ENCODE measurements around the gene CEACAM20. TPM values are rescaled to one million over a fixed set of nuclear protein-coding genes. Genes with fewer than 3 reads are reported as not detected.

The CEACAM20 gene
- total RNA-seq: not detected

GRCh38 chr19:44529536-44529935 is at the start of gene CEACAM20:
Gene CEACAM20 (minus strand): TSS chr19:44529675. CDS start chr19:44529509, 166 bp downstream.
- H3K9me3 ChIP-seq: no peaks in the 10 kb centered on the region
- H3K27me3 ChIP-seq: no peaks in the 10 kb centered on the region
- no peak for DNase-seq (ENCODE audit: low spot score)
- H3K4me1 ChIP-seq: no peaks in the 10 kb centered on the region
- no peaks in the 10 kb centered on the region for H3K36me3 ChIP-seq
- H3K4me3 ChIP-seq: no peak within 1 kb of the TSS
- no peak for TF ChIP-seq CTCF (IDR thresholded peaks at IDR 0.05)
- H3K27ac ChIP-seq: no peak within 1 kb of the TSS

DNA sequence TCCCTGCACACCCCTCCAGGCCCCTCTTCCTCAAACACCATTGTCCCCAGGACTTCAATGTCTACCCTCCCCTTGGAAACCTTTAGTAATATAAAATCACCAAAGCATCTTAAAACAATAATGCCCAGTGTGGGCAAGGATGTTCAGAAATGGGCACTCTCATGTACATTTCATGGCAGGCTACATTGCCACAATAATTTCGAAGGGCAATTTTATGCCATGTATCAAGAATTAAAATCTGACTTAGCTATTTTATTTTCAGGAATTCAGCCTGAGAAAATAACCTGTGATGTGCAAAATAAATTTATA is 48.0 kb upstream of the CEACAM20 start:
- Histone ChIP-seq H3K27ac (no peak overlapping the region), H3K4me3 (no peak overlapping the region), H3K9me3 (no peaks in the 10 kb centered on the region), H3K27me3 (no peaks in the 10 kb centered on the region), H3K4me1 (no peaks in the 10 kb centered on the region), H3K36me3 (no peaks in the 10 kb centered on the region)
- peak; percentile 7 for DNase-seq (ENCODE audit: low spot score)
- no peak for TF ChIP-seq CTCF (IDR thresholded peaks at IDR 0.05)

DNA sequence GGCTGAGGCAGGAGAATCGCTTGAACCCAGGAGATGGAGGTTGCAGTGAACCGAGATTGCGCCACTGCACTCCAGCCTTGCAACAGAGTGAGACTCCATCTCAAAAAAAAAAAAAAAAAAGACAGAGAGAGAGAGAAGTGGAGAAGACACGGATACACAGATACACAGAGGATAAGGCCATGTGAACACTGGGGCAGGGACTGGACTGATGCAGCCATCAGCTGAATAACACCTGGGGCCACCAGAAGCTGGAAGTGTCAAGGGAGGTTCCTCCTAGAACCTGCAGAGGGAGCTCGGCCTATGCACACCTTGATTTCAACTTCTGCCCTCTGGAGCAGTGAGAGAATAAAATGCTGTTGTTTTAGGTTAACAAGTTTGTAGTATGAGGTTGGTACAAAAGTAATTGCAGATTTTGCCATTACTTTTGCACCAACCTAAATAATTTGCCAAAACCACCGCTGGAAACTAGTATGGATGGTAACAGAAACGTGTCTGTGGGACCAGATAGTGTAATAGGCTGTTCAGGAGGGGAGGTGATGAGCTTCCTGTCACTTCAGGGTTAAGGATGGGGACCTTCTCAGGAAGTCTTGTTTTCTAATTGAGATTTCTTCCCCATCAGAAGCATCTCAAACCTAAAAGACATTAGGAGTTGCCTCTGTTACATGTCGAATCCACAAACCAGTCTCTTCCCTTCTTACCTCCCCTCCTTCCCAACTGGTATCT is 47.5 kb upstream of the CEACAM20 start:
- Histone ChIP-seq H3K4me1 (no peaks in the 10 kb centered on the region), H3K27ac (no peak overlapping the region), H3K4me3 (no peak overlapping the region), H3K36me3 (no peaks in the 10 kb centered on the region), H3K9me3 (no peaks in the 10 kb centered on the region), H3K27me3 (no peaks in the 10 kb centered on the region)
- TF ChIP-seq CTCF (IDR thresholded peaks at IDR 0.05): peak; percentile 49 to 66
- peak; percentile 57 for DNase-seq (ENCODE audit: low spot score)

DNA sequence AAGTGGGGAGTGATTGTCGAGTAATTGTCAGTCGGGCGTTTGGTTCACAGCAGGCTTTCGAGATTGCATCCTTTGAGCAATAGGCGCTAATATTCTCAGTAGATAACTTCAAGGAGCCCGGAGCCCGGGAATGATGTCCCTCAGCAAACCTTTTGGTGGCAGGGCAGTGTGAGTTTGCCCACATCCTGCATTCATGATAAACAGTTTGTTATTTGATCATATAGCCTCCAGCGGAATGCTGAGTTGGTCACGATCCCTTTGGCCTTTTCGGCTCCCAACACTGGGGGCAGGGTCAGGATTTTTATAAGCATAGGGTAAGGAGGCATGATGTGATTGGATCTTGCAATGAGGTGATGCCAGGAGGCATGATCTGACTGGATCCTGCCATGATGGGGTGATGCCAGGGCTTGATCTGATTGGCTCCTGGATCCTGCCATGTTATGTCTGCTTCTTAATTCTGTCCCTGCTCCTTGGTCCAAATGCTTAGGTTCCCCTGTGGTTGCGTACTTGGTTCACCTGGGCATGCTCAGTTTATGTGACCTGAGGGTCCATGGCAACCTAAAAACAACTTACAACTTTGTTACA is 45.7 kb upstream of the CEACAM20 start:
- H3K36me3 ChIP-seq: no peaks in the 10 kb centered on the region
- H3K27me3 ChIP-seq: no peaks in the 10 kb centered on the region
- no peak for TF ChIP-seq CTCF (IDR thresholded peaks at IDR 0.05)
- H3K4me1 ChIP-seq: no peaks in the 10 kb centered on the region
- H3K27ac ChIP-seq: no peak overlapping the region
- peak; percentile 9 for DNase-seq (ENCODE audit: low spot score)
- no peak overlapping the region for H3K4me3 ChIP-seq
- H3K9me3 ChIP-seq: no peaks in the 10 kb centered on the region

DNA sequence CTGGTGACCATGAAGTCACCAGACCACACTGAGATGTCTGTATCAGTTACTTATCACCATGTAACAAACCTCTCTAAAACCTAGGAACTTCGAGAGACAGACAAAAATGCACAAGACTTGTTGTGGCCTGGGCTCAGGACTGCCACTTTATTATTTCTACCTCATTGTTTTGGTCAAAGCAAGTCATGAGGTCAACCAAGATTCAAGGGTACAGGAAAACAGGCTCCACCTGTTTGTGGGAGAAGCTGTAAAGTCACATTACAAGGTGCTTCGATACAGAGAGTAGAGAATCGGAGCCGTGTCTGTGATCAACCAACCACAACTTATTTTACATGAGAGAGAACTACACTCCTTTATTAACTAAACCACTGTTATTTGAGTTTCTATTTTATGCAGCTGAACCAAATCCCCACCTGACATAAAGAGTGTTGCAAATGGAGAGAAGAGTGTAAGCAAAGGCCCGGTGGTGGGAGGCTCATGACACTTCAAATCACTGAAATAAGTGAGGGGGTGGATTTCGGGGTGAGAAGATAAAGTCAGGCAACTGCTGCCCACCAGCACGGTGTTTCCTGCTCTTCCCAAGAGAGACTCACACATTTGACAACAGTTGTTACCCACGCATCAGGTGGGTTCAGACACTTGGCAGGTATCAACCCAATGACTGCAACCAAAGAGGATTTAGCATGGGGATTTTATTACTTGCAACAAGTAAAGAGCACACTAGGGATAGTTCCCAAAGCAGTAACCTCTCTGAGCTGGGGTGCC is 44.9 kb upstream of the CEACAM20 start:
- no peak overlapping the region for H3K4me3 ChIP-seq
- no peaks in the 10 kb centered on the region for H3K36me3 ChIP-seq
- no peaks in the 10 kb centered on the region for H3K27me3 ChIP-seq
- no peaks in the 10 kb centered on the region for H3K9me3 ChIP-seq
- no peak for TF ChIP-seq CTCF (IDR thresholded peaks at IDR 0.05)
- no peaks in the 10 kb centered on the region for H3K4me1 ChIP-seq
- H3K27ac ChIP-seq: no peak overlapping the region
- peak; percentile 11 for DNase-seq (ENCODE audit: low spot score)

All from right atrium auricular region (tissue), 2 donors.